Stimulated activated CD8-positive, alpha-beta memory T cell treated with anti-CD3 and anti-CD28 coated beads, Interleukin-12 subunit alpha, Interleukin-12 subunit beta, amount 100 ng/mL, for 4 hours (primary cell): ENCODE data around the gene PCIF1.
"Not testable (repeated sequence)": the region's sequence is repeated elsewhere in the genome, so short reads cannot be mapped to it uniquely, and the experiment has no call there.

Experiments
- DNase-seq: peaks from one replicate; pipeline ENCODE4 v3.0.0-alpha.2; 2020; ENCODE audit warnings: low read depth

PCIF1 gene

GRCh38 chr20:45947110-45947866, 12.8 kb downstream of the PCIF1 start:
- no peak for DNase-seq

DNA sequence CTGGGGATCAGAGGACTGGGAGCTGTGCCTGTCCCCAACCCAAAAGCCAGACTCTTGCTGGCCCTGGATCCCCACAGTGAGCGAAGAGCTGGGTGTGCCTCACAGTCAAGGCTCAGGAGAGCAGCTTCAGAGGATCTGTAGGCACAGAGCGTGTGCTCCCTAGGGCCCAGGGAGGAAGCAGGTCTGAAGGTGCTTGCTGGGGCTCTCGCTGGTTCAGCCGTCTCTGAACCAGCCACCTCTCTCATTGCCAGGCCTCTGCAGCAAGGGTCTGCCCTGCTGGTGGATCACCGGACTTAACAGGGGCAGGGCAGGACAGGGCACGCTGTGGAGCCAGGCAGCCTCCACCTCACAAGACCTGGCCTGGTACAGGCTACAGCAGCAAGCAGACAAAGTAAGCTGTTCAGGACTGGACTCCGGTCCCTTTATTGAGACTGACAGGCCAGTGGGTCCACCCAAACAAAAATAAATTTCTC, 13.8 kb downstream of the PCIF1 start:
- no peak for DNase-seq

- no peak for DNase-seq
Observed at GRCh38 chr20:45948742-45949541, 14.5 kb downstream of the PCIF1 start.

- no peak for DNase-seq
Observed at GRCh38 chr20:45949542-45950329, 15.3 kb downstream of the PCIF1 start.

DNA sequence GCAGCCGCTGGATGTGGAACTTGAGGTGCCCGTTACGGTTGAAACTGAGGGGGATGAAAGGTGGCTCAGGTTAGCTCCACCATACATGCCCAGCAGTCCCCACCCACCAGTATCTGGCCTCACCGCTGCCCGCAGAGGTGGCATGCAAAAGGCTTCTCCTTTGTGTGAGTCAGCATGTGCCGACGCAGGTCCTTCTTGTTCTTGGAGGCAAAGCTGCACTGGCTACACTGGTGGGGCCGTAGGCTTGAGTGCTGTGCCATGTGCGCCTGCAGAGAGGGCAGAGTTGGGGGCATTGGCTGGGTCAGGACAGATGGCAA, 15.8 kb downstream of the PCIF1 start:
- DNase-seq = no peak

- DNase-seq = no peak
Observed at GRCh38 chr20:45951925-45952834, 17.7 kb downstream of the PCIF1 start.

DNA sequence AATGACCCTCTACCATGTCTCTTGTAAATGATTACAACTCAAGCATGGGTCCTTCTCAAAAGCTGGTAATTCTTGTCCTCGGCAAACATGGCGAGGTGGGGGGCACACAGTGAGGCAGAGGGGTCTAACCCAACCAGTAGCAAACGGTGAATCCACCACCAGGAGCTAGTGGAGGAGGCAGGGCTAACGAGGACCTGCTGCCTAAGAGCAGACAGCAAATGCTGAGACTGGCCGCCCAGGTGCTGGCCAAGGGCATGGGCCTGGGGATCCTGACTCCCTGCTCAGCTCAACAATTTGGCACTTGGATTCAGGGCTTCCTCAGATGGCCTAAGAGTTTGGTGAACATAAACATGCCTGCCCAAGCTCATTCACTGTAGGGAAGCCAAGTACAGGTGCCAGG, 18.4 kb downstream of the PCIF1 start:
- DNase-seq = no peak

DNA sequence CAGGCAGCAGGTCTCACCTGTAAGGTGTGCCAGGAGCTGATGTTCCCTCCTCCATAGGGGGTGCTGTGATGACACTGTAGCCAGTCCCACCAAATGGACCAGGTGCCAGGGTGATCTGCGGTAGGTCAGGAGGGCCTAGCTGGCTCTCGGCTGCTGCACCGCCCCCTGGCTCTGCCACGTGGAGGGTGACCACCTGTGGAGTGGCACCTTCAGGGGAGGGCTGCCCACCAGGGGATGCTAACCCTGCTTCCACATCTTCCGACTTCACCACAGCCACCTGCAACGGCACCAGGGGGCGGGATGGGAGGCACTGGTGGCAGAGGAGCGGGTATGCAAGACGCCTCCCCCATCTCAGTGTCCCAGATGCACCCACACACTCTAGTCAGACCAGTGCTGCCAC, 19.2 kb downstream of the PCIF1 start:
- no peak for DNase-seq

DNA sequence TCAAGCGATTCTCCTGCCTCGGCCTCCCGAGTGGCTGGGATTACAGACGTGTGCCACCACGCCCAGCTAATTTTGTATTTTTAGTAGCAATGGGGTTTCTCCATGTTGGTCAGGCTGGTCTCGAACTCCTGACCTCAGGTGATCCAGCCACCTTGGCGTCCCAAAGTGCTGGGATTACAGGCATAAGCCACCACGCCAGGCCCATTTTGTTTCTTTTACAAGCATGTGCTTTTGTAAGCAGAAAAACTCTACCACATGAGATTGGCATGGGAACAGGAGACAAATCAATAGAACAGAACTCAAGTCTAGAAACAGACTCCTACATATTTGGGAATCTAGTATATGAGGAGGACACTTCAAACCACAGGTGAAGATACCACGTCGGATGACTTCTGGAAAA, 21.8 kb downstream of the PCIF1 start:
- not testable (repeated sequence) for DNase-seq

GRCh38 chr20:45957021-45957941, 22.8 kb downstream of the PCIF1 start:
- no peak for DNase-seq

DNA sequence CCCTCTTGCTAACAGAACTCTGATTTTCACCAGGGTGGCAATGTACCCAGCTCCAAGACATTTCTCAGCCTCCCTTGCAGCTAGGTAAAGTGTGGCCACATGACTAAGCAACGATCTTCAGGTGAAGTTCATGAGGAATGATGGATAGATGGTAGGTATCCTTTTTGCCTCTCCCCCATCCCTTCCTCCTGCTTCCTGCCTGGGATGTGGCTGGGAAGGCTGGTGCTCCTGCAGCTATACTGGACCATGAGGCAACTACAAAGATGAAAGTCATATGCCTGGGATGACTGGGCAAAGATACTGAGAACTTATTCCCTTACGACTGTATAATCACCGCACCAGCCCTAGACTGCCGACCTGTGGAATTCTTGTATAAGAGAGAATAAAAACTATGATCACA, 24.1 kb downstream of the PCIF1 start:
- DNase-seq = no peak

DNA sequence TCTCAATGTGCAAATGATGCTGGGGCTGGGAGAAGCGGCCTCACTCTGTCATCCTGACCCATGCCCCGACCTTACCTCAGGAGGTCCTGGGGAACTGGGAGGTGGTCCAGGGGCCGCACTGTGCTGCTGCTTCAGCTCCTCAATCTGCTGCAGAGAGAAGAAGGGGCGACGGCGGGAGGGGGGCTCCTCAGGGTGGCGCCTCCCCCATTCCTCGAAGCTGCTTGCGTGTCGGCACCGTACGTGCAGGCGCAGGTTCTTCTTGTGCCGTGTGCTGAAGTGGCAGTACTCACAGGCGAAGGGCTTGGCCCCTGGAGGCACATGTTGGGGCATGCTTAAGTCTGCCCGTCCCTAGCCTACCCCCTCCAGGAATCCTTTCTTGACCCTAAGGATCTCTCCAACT, 24.6 kb downstream of the PCIF1 start:
- no peak for DNase-seq

DNA sequence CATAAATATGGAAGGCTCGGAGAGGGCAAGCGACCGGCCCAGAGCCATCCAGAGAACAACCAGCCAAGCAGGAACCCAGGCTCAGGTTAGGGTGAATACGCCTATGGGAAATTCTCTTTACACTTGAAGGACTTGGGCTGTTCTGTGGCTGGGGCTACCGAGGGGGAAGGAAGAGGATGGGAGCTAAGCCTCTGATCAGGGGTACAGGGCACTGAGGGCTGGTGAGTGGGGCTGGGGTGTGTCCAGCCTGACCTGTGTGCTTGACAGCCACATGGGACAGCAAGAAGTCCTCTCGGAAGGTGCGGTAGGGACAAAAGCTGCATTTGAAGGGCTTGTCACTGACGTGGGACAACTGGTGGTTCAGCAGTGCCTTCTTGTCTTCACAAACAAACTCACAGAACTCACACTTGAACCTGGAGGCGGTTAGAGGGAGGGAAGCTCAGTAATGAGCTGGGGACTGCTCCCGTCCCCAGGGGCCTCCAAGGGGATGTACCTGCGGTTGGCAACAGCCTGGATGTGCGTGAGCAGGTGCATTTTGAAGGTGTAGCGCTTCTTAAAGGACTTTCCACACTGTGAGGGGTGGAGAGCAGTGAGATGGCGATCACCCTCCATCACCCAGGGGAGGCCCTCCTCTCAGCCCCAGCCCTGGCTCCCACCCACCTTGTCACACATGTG, 25.6 kb downstream of the PCIF1 start:
- no peak for DNase-seq

GRCh38 chr20:45962031-45962755, 27.7 kb downstream of the PCIF1 start:
- DNase-seq = no peak

DNA sequence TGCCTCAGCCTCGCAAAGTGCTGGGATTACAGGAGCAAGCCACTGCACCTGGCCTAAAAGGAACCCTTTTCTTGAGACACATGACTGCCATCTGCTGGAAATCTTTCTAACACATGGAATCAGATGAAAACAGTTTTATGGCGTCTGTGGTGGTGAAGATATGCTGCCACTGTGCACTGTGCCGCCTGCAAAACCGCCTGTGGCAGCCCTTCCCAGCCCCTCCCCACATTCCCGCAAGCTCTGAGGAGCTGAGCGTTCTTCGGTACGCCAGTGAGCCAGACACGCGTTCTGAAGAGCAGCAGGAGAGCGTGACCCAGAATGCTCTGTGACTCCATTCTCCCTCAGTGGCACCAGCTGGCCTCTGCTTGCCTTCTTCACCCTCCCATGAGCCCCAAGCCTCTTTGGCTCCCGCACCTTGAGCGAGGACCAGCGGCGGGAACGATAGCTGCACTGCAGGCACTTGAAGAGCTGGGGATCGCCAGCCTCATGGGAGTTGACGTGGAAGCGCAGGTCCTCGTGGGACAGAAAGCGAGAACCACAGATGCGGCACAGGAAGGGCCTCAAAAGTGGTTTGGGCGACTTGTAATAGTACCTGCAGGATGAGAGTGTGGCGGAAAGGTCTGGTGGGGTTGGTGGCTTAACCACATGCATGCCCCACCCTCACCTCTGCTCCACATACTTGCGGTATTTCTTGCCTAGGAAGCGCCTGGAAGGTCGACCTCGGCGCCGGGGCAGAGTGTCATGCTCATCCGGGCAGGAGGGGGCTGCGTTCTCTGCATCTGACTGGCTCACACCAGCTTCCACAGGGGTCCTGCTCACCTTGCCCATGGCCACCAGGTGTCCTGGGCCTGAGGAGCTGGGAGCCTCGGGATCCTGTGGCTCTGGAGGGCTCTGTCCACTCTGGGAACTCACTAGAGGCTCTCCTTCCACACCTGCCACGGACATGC, 28.8 kb downstream of the PCIF1 start:
- DNase-seq = no peak

DNA sequence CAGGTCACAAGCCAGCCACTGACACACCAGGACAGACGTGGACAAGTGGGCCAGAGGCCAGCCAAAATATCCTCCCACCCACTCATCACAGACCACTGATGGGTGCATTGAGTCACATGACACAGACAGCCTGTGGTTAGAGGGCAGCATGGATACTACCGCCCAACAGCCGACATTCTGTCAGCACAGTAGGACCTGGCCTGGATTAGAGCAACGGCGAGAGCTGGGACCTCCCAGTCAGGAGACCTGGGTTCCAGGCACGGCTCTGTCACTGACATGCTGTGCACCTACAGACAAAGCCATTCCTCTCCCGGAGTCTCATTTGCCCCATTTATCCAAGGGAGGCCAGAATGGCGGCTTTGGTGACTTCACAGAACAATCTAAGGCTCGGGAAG, 29.5 kb downstream of the PCIF1 start:
- DNase-seq = no peak

- no peak for DNase-seq
Observed at GRCh38 chr20:45965169-45966002, 30.9 kb downstream of the PCIF1 start.
